Measurements from ENCODE around the gene FGFR3.
"Not testable (repeated sequence)": the region's sequence is repeated elsewhere in the genome, so short reads cannot be mapped to it uniquely, and the experiment has no call there.

Gene FGFR3

GRCh38 chr4:1843852-1844251 is 50.8 kb downstream of the FGFR3 start:
- no peak for DNase-seq

GRCh38 chr4:1844618-1845017 is 51.5 kb downstream of the FGFR3 start:
- DNase-seq, result not testable (repeated sequence)

GRCh38 chr4:1846580-1846979 is 53.5 kb downstream of the FGFR3 start:
- DNase-seq, result no peak

GRCh38 chr4:1850276-1850675 is 57.2 kb downstream of the FGFR3 start:
- DNase-seq, result no peak

- DNase-seq, result no peak
Observed at GRCh38 chr4:1851160-1851559, 58.1 kb downstream of the FGFR3 start.

- no peak for DNase-seq
Observed at GRCh38 chr4:1851575-1852410, 58.7 kb downstream of the FGFR3 start.

- no peak for DNase-seq
Observed at GRCh38 chr4:1852904-1853623, 60.0 kb downstream of the FGFR3 start.

- DNase-seq, result no peak
Observed at GRCh38 chr4:1854752-1855151, 61.7 kb downstream of the FGFR3 start.

GRCh38 chr4:1855333-1856070 is 62.4 kb downstream of the FGFR3 start:
- DNase-seq, result peak; percentile 68

GRCh38 chr4:1856071-1856942 is 63.2 kb downstream of the FGFR3 start, which contains the start of gene LETM1:
Gene LETM1 (minus strand): TSS chr4:1856156. CDS start chr4:1855950, 206 bp downstream.
- peak; percentile 95 for DNase-seq

GRCh38 chr4:1856943-1857699 is 64.0 kb downstream of the FGFR3 start:
- DNase-seq, result no peak

- no peak for DNase-seq
Observed at GRCh38 chr4:1857931-1858330, 64.8 kb downstream of the FGFR3 start.
